Epithelial cell of prostate (primary cell): ENCODE measurements around the gene OR2T3.
"Not testable (repeated sequence)": the region's sequence is repeated elsewhere in the genome, so short reads cannot be mapped to it uniquely, and the experiment has no call there.

ENCODE experiments used
- DNase-seq: peaks from one replicate; pipeline ENCODE4 v3.0.0-alpha.2; 2011; ENCODE audit warnings: low read depth, low spot score
- H3K27ac ChIP-seq: fragments of 450-650 bp; 2 replicates; pipeline ENCODE4 v1.5.1; 2017; ENCODE audit warnings: mild to moderate bottlenecking

Gene OR2T3, protein sequence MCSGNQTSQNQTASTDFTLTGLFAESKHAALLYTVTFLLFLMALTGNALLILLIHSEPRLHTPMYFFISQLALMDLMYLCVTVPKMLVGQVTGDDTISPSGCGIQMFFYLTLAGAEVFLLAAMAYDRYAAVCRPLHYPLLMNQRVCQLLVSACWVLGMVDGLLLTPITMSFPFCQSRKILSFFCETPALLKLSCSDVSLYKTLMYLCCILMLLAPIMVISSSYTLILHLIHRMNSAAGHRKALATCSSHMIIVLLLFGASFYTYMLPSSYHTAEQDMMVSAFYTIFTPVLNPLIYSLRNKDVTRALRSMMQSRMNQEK

DNA sequence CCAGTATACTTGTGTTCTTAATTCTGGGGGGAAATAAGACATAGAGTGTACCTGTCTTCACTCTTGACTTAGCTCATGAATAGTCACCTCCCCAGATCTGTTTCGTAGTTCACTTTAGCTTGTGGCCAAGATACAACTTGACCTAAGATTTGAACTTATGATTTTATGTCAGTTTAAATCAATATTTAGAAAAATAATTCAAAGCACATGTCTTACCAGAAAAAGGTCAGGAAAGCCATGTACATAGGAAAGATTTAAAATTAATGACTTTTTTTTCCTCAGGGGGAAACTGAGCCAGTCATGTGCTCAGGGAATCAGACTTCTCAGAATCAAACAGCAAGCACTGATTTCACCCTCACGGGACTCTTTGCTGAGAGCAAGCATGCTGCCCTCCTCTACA is at the start of gene OR2T3:
TSS of gene OR2T3 (plus strand) at position 301 of the 400 bp plus-strand sequence. CDS start at position 301, 0 bp downstream.
- DNase-seq, H3K27ac ChIP-seq: not testable (repeated sequence)

DNA sequence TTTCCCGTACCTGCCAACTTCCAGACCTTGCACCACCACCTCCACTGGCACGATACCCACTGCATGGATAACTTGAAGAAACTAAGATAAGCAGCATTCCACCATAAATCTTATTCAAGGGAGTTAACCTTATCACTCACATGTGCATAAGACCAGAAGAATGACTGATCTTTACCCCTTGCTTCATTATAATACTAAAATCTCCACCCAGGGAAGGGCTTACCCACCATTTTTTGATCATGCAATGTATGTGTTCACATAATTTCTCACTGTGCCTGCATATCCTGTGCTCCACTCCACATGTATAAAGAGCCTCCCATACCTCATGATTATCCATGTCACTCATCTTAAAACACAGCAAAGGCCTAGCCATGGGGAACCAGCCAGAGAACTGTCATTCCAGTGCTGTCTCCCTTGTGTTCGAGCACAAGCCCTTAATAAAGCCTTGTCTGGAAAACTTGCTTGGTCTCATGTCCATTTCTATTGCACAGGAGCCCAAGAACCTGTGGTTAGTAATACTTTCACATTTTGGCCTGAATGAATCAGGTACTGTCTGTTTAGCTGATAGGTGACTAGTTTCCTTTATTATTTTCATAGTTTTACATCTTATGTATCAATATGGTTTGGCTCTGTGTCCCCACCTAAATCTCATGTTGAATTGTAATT is 45.5 kb upstream of the OR2T3 start:
- not testable (repeated sequence) for DNase-seq

DNA sequence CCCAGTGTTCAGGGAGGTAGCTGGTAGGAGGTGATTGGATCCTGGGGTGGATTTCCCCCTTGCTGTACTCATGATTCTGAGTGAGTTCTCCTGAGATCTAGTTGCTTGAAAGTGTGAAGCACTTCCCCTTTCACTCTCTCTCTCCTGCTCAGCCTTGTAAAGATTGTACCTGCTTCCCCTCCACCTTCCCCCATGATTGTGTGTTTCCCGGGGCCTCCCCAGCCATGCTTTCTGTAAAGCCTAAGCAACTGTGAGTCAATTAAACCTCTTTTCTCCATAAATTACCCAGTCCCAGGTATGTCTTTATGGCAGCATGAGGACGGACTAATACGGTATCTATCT is 45.0 kb upstream of the OR2T3 start:
- not testable (repeated sequence) for H3K27ac ChIP-seq, DNase-seq

More for the DNA sequence above, 45.5 kb upstream of the OR2T3 start:
- not testable (repeated sequence) for H3K27ac ChIP-seq

DNA sequence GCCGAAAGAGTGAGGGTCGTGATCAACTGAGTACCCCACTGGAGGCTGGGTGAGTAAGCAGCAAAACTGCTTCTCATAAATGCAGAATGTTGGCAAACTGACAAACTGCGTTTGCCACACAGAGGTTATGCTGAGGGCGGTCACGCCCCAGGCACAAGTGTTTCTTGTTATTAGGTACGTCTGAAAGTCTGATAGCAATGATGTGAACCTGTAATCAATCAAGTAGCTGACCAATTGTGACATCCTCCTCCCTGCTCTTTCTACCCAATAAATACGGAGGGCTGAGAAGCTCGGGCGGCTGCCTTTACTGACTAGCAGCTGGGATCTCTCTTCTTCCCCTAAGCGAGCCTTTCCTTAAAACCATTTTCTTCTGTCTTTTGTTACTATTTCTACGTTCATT is 41.5 kb upstream of the OR2T3 start:
- DNase-seq, H3K27ac ChIP-seq: not testable (repeated sequence)

DNA sequence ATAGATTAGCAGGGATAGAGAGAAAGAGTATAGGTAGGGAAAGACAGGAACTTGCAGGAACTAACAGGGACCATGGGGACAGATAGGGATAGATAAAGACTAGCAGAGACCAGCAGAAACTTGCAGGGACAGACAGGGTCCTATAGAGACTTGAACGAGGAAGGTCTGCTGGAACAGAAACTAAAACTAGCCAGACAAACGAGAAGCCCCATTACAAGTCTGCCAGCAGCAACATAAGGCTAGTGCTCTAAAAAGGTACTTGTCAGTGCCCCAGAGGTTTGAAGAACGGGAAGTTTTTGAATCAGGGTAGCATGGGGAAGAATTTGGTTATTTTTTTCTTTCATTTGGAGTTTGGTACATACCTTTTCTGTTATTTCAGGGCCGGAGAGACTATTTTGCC is 41.0 kb upstream of the OR2T3 start:
- not testable (repeated sequence) for H3K27ac ChIP-seq, DNase-seq

DNA sequence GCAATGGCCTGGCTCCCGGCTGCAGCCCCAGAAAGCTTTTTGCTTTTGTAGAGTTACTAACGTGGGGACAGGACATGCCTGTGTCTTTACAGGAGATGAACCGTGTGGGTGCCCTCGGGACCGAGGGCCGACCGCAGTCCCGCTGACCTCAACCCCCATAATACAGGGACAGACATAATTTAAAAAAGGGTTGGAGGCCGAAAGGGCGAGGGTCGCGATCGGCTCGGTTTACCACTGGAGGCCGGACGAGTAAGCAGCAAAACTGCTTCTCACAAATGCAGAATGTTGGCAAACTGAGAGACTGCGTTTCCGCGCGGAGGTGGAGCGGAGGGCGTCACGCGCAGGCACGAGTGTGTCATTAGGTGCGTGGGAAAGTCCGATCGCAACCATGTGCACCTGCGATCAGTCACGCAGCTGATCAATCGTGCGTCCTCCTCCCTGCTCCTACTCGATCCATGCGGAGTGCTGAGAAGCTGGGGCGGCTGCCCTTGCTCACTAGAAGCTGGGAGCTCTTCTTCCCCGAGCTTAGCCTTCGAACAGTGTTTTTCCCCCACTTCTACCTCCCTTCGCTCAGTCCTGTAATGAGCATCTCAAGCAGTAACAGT is 39.2 kb upstream of the OR2T3 start:
- not testable (repeated sequence) for H3K27ac ChIP-seq

DNA sequence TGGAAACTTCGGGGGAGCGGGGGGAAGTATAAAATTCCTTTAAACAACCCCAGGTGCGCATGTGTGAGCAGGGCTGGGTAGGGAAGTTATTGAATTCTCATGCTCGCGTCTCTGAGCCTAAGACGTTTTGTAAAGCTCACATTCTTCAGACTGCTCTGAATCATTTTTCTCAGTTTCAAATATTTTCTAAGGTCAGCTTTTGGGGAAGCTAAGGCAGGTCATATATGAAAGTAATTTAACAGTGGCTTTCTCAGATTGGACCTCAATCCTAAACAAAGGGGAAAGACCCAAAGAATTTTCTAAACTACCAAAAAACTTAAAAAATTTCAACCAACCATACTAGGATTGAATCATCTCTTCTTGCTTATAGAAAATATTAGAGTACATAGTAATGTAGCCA is 38.2 kb upstream of the OR2T3 start:
- DNase-seq, H3K27ac ChIP-seq: not testable (repeated sequence)

More for the DNA sequence above, 39.2 kb upstream of the OR2T3 start:
- DNase-seq, result not testable (repeated sequence)

DNA sequence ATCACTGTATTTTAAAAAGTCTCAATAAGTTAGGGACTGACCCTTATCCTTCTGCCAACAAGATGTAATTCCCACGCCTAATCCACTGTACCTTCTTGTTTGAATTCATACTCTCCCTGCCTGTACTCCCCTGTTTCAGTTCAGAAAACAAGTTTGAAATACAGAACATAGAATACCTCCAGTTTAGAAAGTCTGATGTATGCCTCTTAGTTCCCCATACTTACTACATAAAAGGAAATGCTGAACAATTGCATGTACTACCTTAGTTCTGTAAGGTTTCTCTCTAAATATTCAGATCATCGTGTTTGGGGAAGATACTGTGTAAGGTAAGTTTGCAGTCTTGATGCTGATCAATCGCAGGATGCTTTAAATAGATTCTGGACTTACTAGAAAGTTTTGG is 36.8 kb upstream of the OR2T3 start:
- not testable (repeated sequence) for DNase-seq, H3K27ac ChIP-seq

DNA sequence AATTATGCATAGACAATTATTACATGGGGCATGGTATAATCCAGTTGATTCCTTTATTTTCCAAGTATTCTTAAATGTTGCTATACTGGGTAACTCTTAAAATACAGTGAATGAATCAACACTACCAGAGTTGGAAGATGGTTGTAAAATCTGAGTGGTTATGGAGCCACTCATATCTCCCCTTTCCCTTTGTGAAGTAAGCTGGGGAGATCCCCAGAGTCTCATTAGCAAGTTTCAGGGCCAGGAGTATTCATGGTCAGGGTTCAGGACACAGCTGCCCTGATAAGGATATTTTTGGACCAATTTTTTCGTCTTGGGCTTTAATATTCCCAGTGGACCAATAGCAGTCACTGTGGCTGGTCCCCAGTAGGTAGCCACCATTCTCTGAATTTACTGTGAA is 34.5 kb upstream of the OR2T3 start:
- not testable (repeated sequence) for DNase-seq, H3K27ac ChIP-seq

DNA sequence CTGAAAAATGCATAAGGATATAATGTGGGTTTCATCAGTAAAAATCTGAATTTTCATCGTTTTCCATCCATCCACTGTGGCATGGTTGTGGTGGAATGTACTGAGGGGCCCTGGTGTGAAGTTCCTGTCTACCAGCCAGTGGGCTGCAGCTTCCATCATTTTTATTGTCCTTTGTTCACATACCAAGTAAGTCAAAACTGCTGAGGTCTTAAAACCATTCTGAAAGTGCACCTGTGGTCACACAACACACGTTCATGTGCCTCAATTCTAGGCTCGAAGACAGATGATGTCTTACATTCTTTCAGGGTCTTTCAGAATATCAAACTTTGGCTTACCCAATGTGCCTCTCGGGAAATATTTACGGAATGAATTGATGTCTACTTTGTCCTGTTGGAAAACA is 33.9 kb upstream of the OR2T3 start:
- not testable (repeated sequence) for H3K27ac ChIP-seq, DNase-seq

DNA sequence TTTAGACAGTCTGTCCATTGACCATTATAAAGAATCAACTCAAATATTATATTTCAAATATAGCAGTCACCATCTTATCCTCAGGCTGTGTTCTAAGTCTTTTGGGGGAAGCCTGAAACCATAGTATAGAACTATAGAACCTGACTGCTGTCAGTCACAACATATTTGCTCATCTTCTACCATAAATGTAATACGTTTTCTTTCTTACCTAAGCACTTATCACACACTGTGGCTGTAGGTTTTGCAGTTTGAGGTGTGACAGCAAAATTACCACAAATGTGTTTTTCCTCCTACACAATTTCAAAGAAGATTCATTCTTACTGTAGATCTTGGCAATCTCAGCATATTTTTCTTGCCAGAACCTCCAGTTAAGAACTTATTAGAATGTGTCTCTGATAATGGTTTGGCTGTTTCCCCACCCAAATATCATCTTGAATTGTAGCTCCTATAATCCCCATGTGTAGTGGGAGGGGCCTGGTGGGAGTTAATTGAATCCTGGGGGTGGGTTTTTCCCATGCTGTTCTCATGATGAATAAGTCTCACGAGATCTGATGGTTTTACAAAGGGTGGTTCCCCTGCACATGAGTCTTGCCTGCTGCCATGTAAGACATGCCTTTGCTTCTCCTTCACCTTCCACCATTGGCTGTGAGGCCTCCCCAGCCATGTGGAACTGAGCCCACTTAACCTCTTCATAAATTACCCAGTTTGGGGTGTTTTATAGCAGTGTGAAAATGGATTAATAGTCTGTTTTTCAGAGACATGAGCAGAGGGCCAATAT is 30.5 kb upstream of the OR2T3 start:
- DNase-seq, H3K27ac ChIP-seq: not testable (repeated sequence)

DNA sequence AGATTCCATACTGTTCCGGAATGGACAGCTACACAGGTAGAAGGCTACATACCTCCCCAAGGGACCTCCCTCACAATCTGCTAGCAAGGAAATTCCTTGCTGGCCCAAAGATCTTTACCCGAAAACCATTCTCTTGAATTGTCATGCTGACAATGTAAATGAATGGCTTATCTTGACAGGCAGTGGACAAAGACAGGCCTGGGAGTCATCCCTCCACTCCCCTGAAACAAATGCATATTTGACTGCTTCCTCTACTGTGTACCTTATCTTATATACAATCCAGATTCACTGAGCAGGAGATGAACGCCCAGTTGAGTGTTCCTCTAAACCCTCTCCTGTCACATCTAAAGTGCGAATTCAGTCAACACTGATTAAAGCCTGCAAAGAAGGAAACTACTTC is 28.5 kb upstream of the OR2T3 start:
- H3K27ac ChIP-seq, DNase-seq: not testable (repeated sequence)

DNA sequence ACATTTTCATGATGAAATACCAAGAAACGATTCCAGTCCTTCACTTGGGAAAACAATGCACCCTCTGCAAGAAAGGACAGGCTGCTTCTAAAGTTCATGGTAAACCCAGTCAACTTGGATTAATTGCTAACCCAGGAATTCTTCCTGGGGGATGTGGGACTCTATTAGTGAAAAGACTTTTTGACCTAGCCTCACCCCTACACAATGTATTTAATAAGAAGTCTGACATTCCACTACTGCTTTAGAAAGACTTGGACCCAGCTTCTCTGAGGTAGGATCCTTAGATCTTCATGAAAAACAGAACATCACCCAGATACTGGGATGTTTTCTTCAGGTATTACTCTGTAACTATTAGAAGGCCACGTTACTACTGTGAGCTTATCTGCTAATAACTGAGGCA is 27.8 kb upstream of the OR2T3 start, which contains the start of gene OR2T2:
TSS of gene OR2T2 (plus strand) at position 239 of the 400 bp plus-strand sequence. CDS start 7,161 bp downstream, outside the sequence.
- H3K27ac ChIP-seq, DNase-seq: not testable (repeated sequence)

DNA sequence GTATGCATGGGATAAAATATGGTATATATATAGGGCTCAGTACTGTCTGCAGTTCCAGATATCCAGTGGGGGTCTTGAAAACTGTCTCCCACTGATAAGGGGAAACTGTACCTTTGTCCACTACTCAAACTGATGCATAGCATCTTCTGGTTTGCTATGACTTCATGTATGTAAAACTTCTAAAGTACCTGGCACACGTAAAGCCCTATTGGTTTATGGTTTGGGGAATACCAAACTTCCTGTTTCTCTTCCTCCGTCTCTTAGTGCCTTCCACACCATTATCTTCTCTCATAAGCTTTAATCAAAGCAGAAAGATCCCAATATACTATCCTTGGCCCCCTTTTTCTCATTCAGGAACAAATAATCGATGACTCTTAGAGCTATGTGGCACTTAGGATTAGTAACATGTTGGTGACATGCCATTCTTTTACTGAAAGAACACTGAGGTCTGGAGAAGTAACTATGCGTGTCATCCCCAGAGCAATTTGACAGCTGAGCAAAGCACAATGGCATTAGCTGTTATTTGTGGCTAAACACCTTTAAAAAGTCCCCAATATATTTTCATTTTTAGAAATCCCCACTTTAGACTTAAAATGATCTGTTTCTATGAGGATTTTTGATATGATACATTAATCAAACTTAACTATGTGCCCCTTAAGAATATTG is 24.6 kb upstream of the OR2T3 start:
- DNase-seq, H3K27ac ChIP-seq: not testable (repeated sequence)

DNA sequence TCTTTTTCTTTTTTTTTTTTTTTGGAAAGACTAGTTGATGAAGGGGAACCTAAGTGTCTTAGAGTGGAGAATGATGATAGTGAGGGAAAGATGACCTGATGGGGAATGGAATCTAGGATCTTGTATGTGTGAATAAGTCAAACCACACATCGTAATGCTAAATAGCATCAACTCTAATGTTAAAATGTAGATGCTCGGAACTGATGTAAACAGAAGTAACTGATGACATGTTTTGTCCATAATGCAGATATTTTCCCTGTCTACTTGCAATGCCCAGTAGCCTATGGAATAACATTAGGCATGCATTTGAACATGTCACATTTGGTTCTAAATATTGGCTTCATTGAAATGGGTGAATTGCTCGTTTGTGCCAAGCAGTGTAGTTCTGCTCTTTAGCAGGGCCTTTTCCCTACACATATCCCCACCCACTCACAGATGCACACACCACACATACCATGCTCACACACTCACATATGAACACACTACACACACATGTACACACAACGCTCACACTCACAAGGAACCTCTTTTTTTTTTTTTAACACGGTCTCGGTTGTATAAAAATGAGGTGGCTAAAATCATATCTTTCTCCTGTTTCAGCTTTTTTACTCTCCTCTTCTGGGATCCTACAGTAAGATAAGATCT is 23.2 kb upstream of the OR2T3 start:
- not testable (repeated sequence) for DNase-seq, H3K27ac ChIP-seq

DNA sequence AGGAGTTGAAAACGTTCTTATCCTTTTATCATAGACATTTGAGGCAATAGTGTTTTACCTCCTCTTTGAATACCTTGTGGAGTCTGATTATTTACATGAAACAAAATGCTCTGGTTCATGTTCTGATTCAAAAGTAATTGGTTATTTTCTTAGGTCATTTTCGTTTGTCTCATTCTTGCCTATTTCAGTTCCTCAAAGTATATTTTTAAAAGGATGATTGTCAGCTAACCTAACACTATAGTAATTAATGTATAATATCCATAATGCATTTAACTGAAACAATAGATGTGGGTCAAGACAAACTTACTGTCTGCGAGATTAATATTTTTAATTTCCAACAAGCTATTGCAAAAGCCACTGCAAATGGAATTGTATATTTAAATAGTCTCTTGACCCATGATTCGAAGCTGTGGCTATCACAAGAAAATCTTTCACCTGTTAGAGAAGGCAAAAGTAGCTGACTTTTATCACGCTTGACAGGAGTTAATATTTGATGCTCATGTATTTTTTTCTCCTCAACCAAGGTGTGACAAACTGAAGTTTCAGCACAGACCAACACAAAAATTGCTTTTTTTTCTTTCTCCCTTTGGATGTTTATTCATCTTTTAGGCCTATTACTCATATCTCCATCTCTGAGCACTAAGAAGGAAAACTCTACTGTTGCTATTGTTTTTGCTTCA is 22.5 kb upstream of the OR2T3 start:
- DNase-seq, H3K27ac ChIP-seq: not testable (repeated sequence)

DNA sequence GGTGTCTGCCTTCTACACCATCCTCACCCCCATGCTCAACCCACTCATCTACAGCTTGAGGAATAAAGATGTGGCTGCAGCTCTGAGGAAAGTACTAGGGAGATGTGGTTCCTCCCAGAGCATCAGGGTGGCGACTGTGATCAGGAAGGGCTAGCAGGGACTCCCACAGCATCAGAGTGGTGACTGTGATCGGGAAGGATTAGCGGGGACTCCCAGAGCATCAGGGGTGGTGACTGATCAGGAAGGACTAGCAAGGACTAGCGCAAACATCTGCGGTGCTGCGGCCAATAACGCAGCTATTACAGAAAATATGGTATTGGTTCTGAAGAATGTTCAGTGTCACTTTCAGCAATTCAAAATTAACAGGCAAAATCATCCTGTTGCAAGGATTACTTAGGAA is 19.5 kb upstream of the OR2T3 start:
- DNase-seq, H3K27ac ChIP-seq: not testable (repeated sequence)

DNA sequence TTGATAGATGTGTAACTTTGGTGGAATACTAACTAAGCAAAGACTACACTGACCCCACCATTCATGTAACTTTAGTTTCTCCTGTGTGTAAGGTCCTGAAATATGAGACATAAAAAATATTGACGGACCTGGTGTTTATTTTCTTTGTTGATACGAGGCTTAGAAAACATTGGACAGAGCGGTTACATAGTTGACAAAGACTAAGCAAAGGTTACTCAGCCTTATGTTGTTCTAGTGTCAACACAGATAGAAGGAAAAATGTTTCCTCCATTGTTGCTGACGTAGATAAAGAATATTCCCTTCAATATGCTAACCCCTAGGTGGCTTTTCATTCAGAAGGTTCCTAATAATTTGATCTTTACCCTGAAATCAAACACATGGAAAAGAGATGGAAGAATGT is 18.1 kb upstream of the OR2T3 start:
- not testable (repeated sequence) for DNase-seq, H3K27ac ChIP-seq

DNA sequence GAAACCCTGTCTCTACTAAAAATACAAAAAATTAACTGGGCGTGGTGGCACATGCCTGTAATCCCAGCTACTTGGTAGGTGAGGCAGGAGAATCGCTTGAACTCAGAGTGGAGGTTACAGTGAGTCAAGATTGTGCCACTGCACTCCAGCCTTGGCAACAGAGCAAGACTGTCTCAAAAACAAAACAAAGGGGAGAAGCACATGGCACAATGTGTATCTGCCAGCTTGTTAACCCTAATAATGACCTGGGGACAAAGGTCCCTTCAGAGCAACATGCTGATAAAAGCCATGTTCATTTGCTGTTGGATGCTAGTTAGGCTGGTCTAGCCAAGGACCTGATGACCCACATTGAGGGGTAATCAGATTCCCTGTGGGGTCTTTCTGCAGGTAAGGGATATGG is 16.5 kb upstream of the OR2T3 start:
- not testable (repeated sequence) for H3K27ac ChIP-seq, DNase-seq
